Activated naive CD4-positive, alpha-beta T cell treated with anti-CD3 and anti-CD28 coated beads for 36 hours (primary cell): ENCODE results near the gene TIMM17B. TPM values are rescaled to one million over a fixed set of nuclear protein-coding genes. Genes with fewer than 3 reads are reported as not detected.
A peak's percentile ranks its signal among the peaks of the same experiment; 100 is the strongest.

Experiments
- CTCF ChIA-PET: fragments of 350-600 bp; sonication (Branson Sonifier 250); formaldehyde crosslinking; loops from one replicate; lab custom pipeline; 2021; ENCODE audit warnings: antibody characterized with exemption; lab: Charles Lee
- DNase-seq: peaks from one replicate; pipeline ENCODE4 v3.0.0-alpha.2; 2020
- H3K27ac Mint-ChIP-seq: one replicate; pipeline ENCODE4 v1.8.0; 2021; ENCODE audit warnings: mild to moderate bottlenecking, mixed read lengths
- H3K27me3 Mint-ChIP-seq: one replicate; pipeline ENCODE4 v1.8.0; 2021; ENCODE audit warnings: low read depth, mixed read lengths
- H3K36me3 Mint-ChIP-seq: one replicate; pipeline ENCODE4 v1.8.0; 2021; ENCODE audit warnings: low read depth, mixed read lengths
- H3K4me1 Mint-ChIP-seq: one replicate; pipeline ENCODE4 v1.8.0; 2021; ENCODE audit warnings: low read depth, mixed read lengths
- H3K4me3 Mint-ChIP-seq: one replicate; pipeline ENCODE4 v1.8.0; 2021; ENCODE audit warnings: mild to moderate bottlenecking, moderate library complexity, mixed read lengths
- H3K9me3 Mint-ChIP-seq: one replicate; pipeline ENCODE4 v1.8.0; 2021; ENCODE audit warnings: mixed read lengths
- intact Hi-C: fragments of 100-400 bp; cut with micrococcal nuclease; formaldehyde crosslinking; loops from one replicate; pipeline ENCODE4 v1.15.1; 2023
- total RNA-seq, 2 experiments: library from RNA; stranded (reverse); gene quantifications; one replicate each; pipeline ENCODE4 v1.2.3, GENCODE V29; 2021

TIMM17B gene
- total RNA-seq, 2 experiments from 2014 or later: 88.0 to 94.9 TPM

- Mint-ChIP-seq H3K27me3 (no peaks in the 10 kb centered on the region), H3K9me3 (no peaks in the 10 kb centered on the region), H3K27ac (peak overlapping the region; percentile 53), H3K4me1 (peaks cover 7% of the 10 kb centered on the region), H3K4me3 (no peak overlapping the region), H3K36me3 (peaks cover 6% of the 10 kb centered on the region)
- no peak for DNase-seq
- CTCF ChIA-PET: no interaction called here
- intact Hi-C loops: no loop called here
Measured at GRCh38 chrX:48903290-48903689, 5.7 kb upstream of the TIMM17B start.

GRCh38 chrX:48902776-48903175 is 5.2 kb upstream of the TIMM17B start:
- no peak overlapping the region for H3K27ac Mint-ChIP-seq
- no peaks in the 10 kb centered on the region for H3K9me3 Mint-ChIP-seq
- peaks cover 6% of the 10 kb centered on the region for H3K36me3 Mint-ChIP-seq
- intact Hi-C loops: no loop called here
- peaks cover 7% of the 10 kb centered on the region for H3K4me1 Mint-ChIP-seq
- H3K4me3 Mint-ChIP-seq: no peak overlapping the region
- H3K27me3 Mint-ChIP-seq: no peaks in the 10 kb centered on the region
- CTCF ChIA-PET: no interaction called here
- no peak for DNase-seq

- intact Hi-C loops: no loop called here
- H3K9me3 Mint-ChIP-seq: no peaks in the 10 kb centered on the region
- H3K4me1 Mint-ChIP-seq: peaks cover 7% of the 10 kb centered on the region
- CTCF ChIA-PET: no interaction called here
- no peaks in the 10 kb centered on the region for H3K27me3 Mint-ChIP-seq
- no peak overlapping the region for H3K27ac Mint-ChIP-seq
- no peak overlapping the region for H3K4me3 Mint-ChIP-seq
- H3K36me3 Mint-ChIP-seq: peaks cover 7% of the 10 kb centered on the region
- no peak for DNase-seq
Measured at GRCh38 chrX:48902135-48902534, 4.6 kb upstream of the TIMM17B start.

GRCh38 chrX:48901069-48901468 is 3.5 kb upstream of the TIMM17B start:
- CTCF ChIA-PET: no interaction called here

GRCh38 chrX:48899078-48899410 is 1.5 kb upstream of the TIMM17B start:
- no peaks in the 10 kb centered on the region for H3K9me3 Mint-ChIP-seq
- H3K27me3 Mint-ChIP-seq: no peaks in the 10 kb centered on the region
- H3K36me3 Mint-ChIP-seq: peaks cover 10% of the 10 kb centered on the region
- intact Hi-C loops: loop anchor here (5.0 kb wide), 2 partner anchors 103 to 202 kb away; partner anchors contain the start of genes GRIPAP1 and SUV39H1
- no peak overlapping the region for H3K27ac Mint-ChIP-seq
- CTCF ChIA-PET: interaction anchor here (0.7 kb wide), 1 partner anchor 59 kb away, joined by 3 read pairs; no protein-coding TSS in a partner anchor
- peak overlapping the region; percentile 27 for H3K4me3 Mint-ChIP-seq
- H3K4me1 Mint-ChIP-seq: peaks cover 22% of the 10 kb centered on the region
- no peak for DNase-seq

More at GRCh38 chrX:48901069-48901468, 3.5 kb upstream of the TIMM17B start:
- H3K36me3 Mint-ChIP-seq: peaks cover 7% of the 10 kb centered on the region
- H3K4me1 Mint-ChIP-seq: peaks cover 15% of the 10 kb centered on the region
- no peak for DNase-seq
- no peaks in the 10 kb centered on the region for H3K9me3 Mint-ChIP-seq
- no peaks in the 10 kb centered on the region for H3K27me3 Mint-ChIP-seq
- no peak overlapping the region for H3K27ac Mint-ChIP-seq
- intact Hi-C loops: no loop called here
- H3K4me3 Mint-ChIP-seq: no peak overlapping the region

- CTCF ChIA-PET: interaction anchor here (0.9 to 1.0 kb wide), 2 partner anchors 19 to 40 kb away, joined by 3 to 4 read pairs; no protein-coding TSS in a partner anchor
- H3K4me3 Mint-ChIP-seq: peak overlapping the region; percentile 81
- intact Hi-C loops: loop anchor here (1.0 to 5.0 kb wide), 7 partner anchors 22 to 270 kb away; partner anchors contain the start of genes GRIPAP1, HDAC6, PIM2 and SUV39H1
- peak; percentile 75 for DNase-seq
- no peaks in the 10 kb centered on the region for H3K9me3 Mint-ChIP-seq
- H3K4me1 Mint-ChIP-seq: peaks cover 25% of the 10 kb centered on the region
- H3K27ac Mint-ChIP-seq: peak overlapping the region; percentile 94
- H3K36me3 Mint-ChIP-seq: peaks cover 10% of the 10 kb centered on the region
- no peaks in the 10 kb centered on the region for H3K27me3 Mint-ChIP-seq
Measured at GRCh38 chrX:48897157-48897624, 377 bp downstream of the TIMM17B start.

GRCh38 chrX:48896611-48897011 is 957 bp downstream of the TIMM17B start:
- intact Hi-C loops: loop anchor here (1.0 to 5.0 kb wide), 7 partner anchors 23 to 270 kb away; partner anchors contain the start of genes GRIPAP1, HDAC6, PIM2 and SUV39H1
- no peak for DNase-seq
- H3K4me3 Mint-ChIP-seq: peak overlapping the region; percentile 81
- peaks cover 6% of the 10 kb centered on the region for H3K36me3 Mint-ChIP-seq
- H3K27me3 Mint-ChIP-seq: no peaks in the 10 kb centered on the region
- H3K27ac Mint-ChIP-seq: peak overlapping the region; percentile 94
- peaks cover 29% of the 10 kb centered on the region for H3K4me1 Mint-ChIP-seq
- H3K9me3 Mint-ChIP-seq: no peaks in the 10 kb centered on the region
- CTCF ChIA-PET: interaction anchor here (0.6 to 1.0 kb wide), 2 partner anchors 41 to 205 kb away, joined by 3 read pairs; no protein-coding TSS in a partner anchor

- peak overlapping the region; percentile 30 for H3K27ac Mint-ChIP-seq
- CTCF ChIA-PET: no interaction called here
- intact Hi-C loops: loop anchor here (5.0 kb wide), 3 partner anchors 107 to 263 kb away; partner anchors contain the start of genes GRIPAP1 and SUV39H1
- H3K27me3 Mint-ChIP-seq: no peaks in the 10 kb centered on the region
- peak overlapping the region; percentile 29 for H3K4me3 Mint-ChIP-seq
- H3K4me1 Mint-ChIP-seq: peaks cover 34% of the 10 kb centered on the region
- DNase-seq: no peak
- no peaks in the 10 kb centered on the region for H3K9me3 Mint-ChIP-seq
- H3K36me3 Mint-ChIP-seq: peaks cover 6% of the 10 kb centered on the region
Measured at GRCh38 chrX:48894891-48895290, 2.7 kb downstream of the TIMM17B start.

GRCh38 chrX:48893556-48894348 is 3.8 kb downstream of the TIMM17B start:
- Mint-ChIP-seq H3K27me3 (no peaks in the 10 kb centered on the region), H3K9me3 (no peaks in the 10 kb centered on the region), H3K4me3 (no peak overlapping the region), H3K27ac (no peak overlapping the region), H3K4me1 (peaks cover 31% of the 10 kb centered on the region), H3K36me3 (peaks cover 6% of the 10 kb centered on the region)
- intact Hi-C loops: loop anchor here (5.0 kb wide), 1 partner anchor 261 kb away; no protein-coding TSS in a partner anchor
- DNase-seq: no peak
- CTCF ChIA-PET: interaction anchor here (0.6 to 3.0 kb wide), 3 partner anchors 53 to 144 kb away, joined by 3 to 15 read pairs (median 3); no protein-coding TSS in a partner anchor

- H3K4me3 Mint-ChIP-seq: no peak overlapping the region
- H3K27me3 Mint-ChIP-seq: no peaks in the 10 kb centered on the region
- H3K4me1 Mint-ChIP-seq: peaks cover 29% of the 10 kb centered on the region
- no peak for DNase-seq
- no peak overlapping the region for H3K27ac Mint-ChIP-seq
- H3K36me3 Mint-ChIP-seq: peaks cover 4% of the 10 kb centered on the region
- intact Hi-C loops: loop anchor here (5.0 kb wide), 1 partner anchor 261 kb away; no protein-coding TSS in a partner anchor
- H3K9me3 Mint-ChIP-seq: no peaks in the 10 kb centered on the region
- CTCF ChIA-PET: interaction anchor here (0.8 to 3.0 kb wide), 2 partner anchors 53 to 145 kb away, joined by 3 to 15 read pairs; no protein-coding TSS in a partner anchor
Measured at GRCh38 chrX:48892896-48893295, 4.7 kb downstream of the TIMM17B start.

GRCh38 chrX:48891402-48892288 is 5.9 kb downstream of the TIMM17B start:
- H3K9me3 Mint-ChIP-seq: no peaks in the 10 kb centered on the region
- peak; percentile 85 for DNase-seq
- peaks cover 25% of the 10 kb centered on the region for H3K4me1 Mint-ChIP-seq
- peaks cover 3% of the 10 kb centered on the region for H3K36me3 Mint-ChIP-seq
- CTCF ChIA-PET: interaction anchor here (0.6 to 3.0 kb wide), 7 partner anchors 21 to 244 kb away, joined by 3 to 15 read pairs (median 5); partner anchors contain the start of gene TFE3
- H3K27me3 Mint-ChIP-seq: no peaks in the 10 kb centered on the region
- peak overlapping the region; percentile 80 for H3K4me3 Mint-ChIP-seq
- intact Hi-C loops: loop anchor here (1.0 to 5.0 kb wide), 6 partner anchors 21 to 259 kb away; partner anchors contain the start of gene HDAC6
- peak overlapping the region; percentile 76 for H3K27ac Mint-ChIP-seq
